Activated CD4-positive, alpha-beta T cell treated with anti-CD3 and anti-CD28 coated beads, Interleukin-2, Interleukin-6, amounts not matched to agents 100 ng/mL and 50 ng/mL, durations not matched to agents 16 hours and 8 hours (primary cell): ENCODE measurements around the gene LACC1.

Experiments
- DNase-seq: peaks from one replicate; pipeline ENCODE4 v3.0.0-alpha.2; 2020

The LACC1 gene

GRCh38 chr13:43879755-43880181, at the start of gene LACC1:
Gene LACC1 (plus strand): TSS chr13:43879904. CDS start chr13:43880986, 1,082 bp downstream.
- DNase-seq: peak; percentile 33

- no peak for DNase-seq
These were observed 49.2 kb upstream of the LACC1 start for GRCh38 chr13:43830497-43830881.

- DNase-seq: no peak
These were observed 48.6 kb upstream of the LACC1 start for GRCh38 chr13:43831088-43831487.

GRCh38 chr13:43835701-43836100, 44.0 kb upstream of the LACC1 start:
- DNase-seq: no peak

GRCh38 chr13:43838909-43839308, 40.8 kb upstream of the LACC1 start:
- DNase-seq: no peak

- DNase-seq: no peak
These were observed 33.1 kb upstream of the LACC1 start for GRCh38 chr13:43846496-43847158.

GRCh38 chr13:43848001-43848649, 31.6 kb upstream of the LACC1 start:
- DNase-seq: no peak

- no peak for DNase-seq
These were observed 28.8 kb upstream of the LACC1 start for GRCh38 chr13:43850873-43851272.

GRCh38 chr13:43852923-43853404, 26.7 kb upstream of the LACC1 start:
- no peak for DNase-seq

GRCh38 chr13:43861863-43862262, 17.8 kb upstream of the LACC1 start:
- DNase-seq: no peak

- no peak for DNase-seq
These were observed 14.8 kb upstream of the LACC1 start for GRCh38 chr13:43864921-43865320.

GRCh38 chr13:43865892-43866291, 13.8 kb upstream of the LACC1 start:
- no peak for DNase-seq

GRCh38 chr13:43872181-43872580, 7.5 kb upstream of the LACC1 start:
- no peak for DNase-seq

- DNase-seq: peak; percentile 16
These were observed 5.1 kb upstream of the LACC1 start for GRCh38 chr13:43874504-43875092.

- no peak for DNase-seq
These were observed 3.3 kb upstream of the LACC1 start for GRCh38 chr13:43876366-43876765.

- DNase-seq: no peak
These were observed 2.4 kb upstream of the LACC1 start for GRCh38 chr13:43877326-43877725.

GRCh38 chr13:43877766-43878165, 1.9 kb upstream of the LACC1 start:
- no peak for DNase-seq

- DNase-seq: peak; percentile 79
These were observed 581 bp upstream of the LACC1 start, which contains the start of gene CCDC122 for GRCh38 chr13:43878892-43879754. Gene CCDC122 (minus strand): TSS chr13:43879740. CDS start chr13:43869376, 10,364 bp downstream.

GRCh38 chr13:43880214-43880855, 631 bp downstream of the LACC1 start:
- no peak for DNase-seq

GRCh38 chr13:43880926-43881325, 1.2 kb downstream of the LACC1 start:
- DNase-seq: no peak

- no peak for DNase-seq
These were observed 1.9 kb downstream of the LACC1 start for GRCh38 chr13:43881580-43881979.

GRCh38 chr13:43883631-43884030, 3.9 kb downstream of the LACC1 start:
- no peak for DNase-seq

GRCh38 chr13:43884222-43884621, 4.5 kb downstream of the LACC1 start:
- DNase-seq: no peak
